Measurements from ENCODE around the gene EHD2.
"Not testable (repeated sequence)": the region's sequence is repeated elsewhere in the genome, so short reads cannot be mapped to it uniquely, and the experiment has no call there.

Gene EHD2

GRCh38 chr19:47716270-47716937, 3.2 kb downstream of the EHD2 start:
- DNase-seq, result no peak

DNA sequence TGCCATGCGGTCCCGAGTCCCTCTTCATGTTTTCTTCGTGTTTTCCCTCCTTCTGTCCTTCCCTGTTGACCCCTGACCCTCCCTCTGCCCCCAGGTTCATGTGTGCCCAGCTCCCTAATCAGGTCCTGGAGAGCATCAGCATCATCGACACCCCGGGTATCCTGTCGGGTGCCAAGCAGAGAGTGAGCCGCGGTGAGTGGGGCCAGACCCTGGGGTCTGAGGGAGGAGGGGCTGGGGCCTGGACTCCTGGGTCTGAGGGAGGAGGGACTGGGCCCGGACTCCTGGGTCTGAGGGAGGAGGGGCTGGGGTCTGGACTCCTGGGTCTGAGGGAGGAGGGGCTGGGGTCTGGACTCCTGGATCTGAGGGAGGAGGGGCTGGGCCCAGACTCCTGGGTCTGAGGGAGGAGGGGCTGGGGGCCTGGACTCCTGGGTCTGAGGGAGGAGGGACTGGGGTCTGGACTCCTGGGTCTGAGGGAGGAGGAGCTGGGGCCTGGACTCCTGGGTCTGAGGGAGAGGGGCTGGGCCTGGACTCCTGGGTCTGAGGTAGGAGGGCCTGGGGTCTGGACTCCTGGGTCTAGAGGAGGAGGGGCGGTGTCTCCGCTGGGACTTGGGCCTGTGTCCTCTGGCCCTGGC, 5.3 kb downstream of the EHD2 start:
- not testable (repeated sequence) for DNase-seq

GRCh38 chr19:47719047-47719859, 6.0 kb downstream of the EHD2 start:
- no peak for DNase-seq

DNA sequence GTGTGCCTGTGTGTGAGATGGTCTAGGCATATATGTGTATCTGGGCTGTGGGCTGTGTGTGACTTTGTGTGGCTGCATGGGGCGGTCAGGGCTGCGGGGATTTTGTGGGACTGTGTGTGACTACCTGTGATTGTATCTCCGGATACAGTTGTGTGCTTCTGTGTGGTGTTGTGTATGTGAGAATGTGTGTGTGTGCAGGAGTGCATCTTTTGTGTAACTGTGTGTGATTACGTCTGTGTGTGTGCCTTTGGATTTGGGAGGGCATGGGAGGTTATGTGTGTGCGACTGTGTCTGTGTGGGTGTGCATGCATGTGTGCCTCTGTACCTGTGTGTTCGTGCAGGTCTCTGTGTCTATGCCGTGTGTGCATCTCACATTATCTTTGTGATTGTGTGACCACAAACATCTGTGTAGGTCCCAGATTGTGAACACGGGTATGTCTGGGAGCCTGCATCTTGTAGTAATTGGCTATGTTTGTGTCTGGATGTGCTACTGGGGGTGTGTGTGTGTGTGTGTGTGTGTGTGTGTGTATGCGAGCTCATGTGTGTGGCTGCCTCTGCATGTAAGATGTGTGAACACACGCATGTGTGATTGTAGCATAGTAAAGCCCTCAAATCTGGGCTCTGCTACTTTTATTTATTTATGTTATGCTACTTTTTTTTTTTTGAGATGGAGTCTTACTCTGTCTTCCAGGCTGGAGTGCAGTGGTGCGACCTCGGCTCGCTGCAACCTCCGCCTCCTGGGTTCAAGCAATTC, 7.6 kb downstream of the EHD2 start:
- DNase-seq, result no peak

DNA sequence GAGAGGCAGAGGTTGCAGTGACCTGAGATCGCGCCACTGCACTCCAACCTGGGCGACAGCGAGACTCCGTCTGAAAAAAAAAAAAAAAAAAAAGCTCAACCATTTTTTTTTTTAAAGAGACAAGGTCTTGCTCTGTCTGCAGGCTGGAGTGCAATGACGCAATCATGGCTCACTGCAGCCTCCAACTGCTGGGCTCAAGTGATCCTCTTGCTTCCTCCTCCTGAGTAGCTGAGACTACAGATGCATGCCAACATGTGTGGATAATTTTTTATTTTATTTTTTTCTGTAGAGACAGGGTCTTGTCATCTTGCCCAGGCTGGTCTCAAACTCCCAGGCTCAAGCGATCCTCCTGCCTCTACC, 10.3 kb downstream of the EHD2 start:
- peak; percentile 91 for DNase-seq

GRCh38 chr19:47725759-47726401, 12.7 kb downstream of the EHD2 start:
- DNase-seq, result no peak

DNA sequence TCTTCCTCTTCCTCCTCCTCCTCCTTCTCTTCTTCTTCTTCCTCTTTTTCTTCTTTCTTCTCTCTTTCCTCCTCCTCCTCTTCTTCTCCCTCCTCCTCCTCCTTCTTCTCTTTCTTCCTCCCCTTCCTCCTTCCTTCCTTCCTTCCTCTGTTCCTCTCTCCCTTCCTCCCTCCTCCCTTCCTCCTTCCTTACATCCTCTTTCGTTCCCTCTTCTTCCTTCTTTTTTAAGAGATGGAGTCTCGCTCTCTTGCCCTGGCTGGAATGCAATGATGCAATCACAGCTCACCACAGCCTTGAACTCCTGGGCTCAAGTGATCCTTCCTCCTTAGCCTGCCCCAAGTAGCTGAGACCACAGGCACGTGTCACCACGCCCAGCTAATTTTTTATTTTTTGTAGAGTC, 13.2 kb downstream of the EHD2 start:
- peak; percentile 56 for DNase-seq

DNA sequence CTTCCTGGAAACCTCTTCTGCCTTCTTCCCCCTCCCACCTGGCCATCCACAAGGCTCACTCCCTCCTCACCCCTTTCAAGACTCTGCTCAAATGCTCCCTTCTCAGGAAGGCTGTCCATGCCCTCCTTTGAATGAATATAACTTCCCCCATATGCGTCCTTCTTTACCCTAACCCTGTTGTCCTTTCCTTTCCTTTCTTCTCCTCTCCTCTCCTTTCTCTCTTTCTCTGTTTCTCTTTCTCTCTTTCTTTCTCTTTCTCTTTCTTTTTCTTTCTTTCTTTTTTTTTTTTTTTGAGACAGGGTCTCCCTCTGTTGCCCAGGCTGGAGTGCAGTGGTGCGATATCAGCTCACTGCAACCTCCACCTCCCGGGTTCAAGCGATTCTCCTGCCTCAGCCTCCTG, 15.1 kb downstream of the EHD2 start:
- not testable (repeated sequence) for DNase-seq

DNA sequence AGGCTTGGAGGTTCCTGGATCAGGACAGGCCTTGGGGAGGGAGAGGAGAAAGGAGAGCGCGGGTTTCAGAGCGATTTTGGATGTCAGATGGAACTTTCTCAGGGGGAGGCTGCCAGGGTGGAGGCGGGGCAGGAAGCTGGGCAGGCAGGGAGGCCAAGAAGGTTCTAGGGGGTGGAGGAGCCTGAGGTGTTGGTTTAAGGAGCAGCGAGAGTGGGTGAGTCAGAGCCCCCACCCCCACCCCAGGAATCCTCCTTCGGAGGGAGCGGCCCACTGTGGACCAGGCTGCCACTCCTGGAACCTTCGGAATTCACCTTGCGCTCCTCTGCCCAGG, 16.2 kb downstream of the EHD2 start:
- DNase-seq, result peak; percentile 63

GRCh38 chr19:47729799-47730520, 16.7 kb downstream of the EHD2 start:
- DNase-seq, result peak; percentile 95

DNA sequence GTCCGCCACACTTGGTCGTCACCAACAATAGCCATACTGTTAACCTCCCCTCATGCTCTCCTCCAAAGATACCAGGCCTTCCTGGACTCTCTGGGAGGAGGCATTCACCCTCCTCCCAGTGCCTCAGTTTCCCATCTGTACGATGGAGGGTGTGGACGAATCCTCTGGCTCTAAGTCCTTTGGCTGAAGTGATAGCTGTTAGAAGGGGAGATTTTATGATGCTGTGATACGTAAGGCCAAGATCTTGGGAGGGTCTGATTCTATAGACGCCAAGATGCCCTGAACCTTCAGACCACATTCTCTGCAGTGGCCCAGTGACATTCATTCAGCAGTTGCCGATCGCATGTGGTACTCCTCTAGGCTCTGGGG, 17.3 kb downstream of the EHD2 start:
- DNase-seq, result no peak

- DNase-seq, result no peak
Observed at GRCh38 chr19:47730910-47731309, 17.7 kb downstream of the EHD2 start.

DNA sequence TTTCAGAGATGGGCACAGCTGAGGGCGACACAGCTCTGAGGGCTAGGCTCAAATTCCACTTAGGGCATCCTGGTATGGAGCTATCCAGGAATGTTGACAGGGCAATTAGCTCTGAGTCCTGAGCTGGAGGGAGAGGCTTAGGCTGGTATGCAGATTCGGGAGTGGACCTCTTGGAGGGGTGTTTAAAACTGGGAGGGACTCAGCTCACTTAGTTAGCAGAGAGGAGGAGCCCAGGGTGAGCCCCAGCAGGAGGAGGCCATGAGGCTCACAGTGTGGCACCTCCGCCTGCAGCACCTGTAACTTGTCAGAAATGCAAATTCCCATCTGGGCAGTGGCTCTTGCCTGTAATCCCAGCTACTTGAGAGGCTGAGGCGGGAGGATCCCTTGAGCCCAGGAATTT, 21.9 kb downstream of the EHD2 start:
- no peak for DNase-seq

- DNase-seq, result no peak
Observed at GRCh38 chr19:47740866-47741519, 27.8 kb downstream of the EHD2 start.

GRCh38 chr19:47741544-47742140, 28.4 kb downstream of the EHD2 start:
- no peak for DNase-seq

GRCh38 chr19:47742634-47743033, 29.4 kb downstream of the EHD2 start:
- DNase-seq, result no peak

GRCh38 chr19:47745010-47745901, 32.0 kb downstream of the EHD2 start, which contains the start of gene NOP53:
NOP53 (plus strand) TSS chr19:47745546; CDS start chr19:47745560, 14 bp downstream.
- DNase-seq, result peak; percentile 98

DNA sequence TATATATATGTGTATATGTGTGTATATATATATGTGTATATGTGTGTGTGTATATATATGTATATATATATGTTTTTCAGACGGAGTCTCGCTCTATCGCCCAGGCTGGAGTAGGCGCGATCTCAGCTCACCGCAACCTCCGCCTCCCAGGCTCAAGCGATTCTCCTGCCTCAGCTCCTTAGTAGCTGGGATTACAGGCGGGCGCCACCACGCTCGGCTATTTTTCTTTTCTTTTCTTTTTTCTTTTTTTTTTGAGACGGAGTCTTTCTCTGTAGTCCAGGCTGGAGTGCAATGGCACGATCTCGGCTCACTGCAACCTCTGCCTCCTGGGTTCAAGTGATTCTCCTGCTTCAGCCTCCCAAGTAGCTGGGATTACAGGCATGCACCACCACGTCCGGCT, 32.9 kb downstream of the EHD2 start:
- not testable (repeated sequence) for DNase-seq

- no peak for DNase-seq
Observed at GRCh38 chr19:47749326-47749725, 36.1 kb downstream of the EHD2 start.

DNA sequence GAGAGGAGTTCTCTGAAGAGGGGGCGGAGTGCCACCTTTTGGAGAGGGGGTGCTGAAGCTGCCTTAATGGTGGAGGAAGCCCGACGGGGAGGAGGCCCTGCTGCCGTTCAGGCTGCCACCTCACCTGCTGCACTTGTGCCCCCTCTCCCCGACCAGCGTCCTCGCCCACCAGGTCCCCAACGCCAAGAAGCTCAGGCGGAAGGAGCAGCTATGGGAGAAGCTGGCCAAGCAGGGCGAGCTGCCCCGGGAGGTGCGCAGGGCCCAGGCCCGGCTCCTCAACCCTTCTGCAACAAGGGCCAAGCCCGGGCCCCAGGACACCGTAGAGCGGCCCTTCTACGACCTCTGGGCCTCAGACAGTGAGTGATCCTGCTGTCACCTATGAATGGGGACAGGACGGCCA, 37.5 kb downstream of the EHD2 start:
- DNase-seq, result no peak

All from OCI-M1 (cell line).